Measurements from ENCODE around the gene PSPN. TPM values are rescaled to one million over a fixed set of nuclear protein-coding genes. Genes with fewer than 3 reads are reported as not detected.

The PSPN gene
- total and polyA plus RNA-seq, 2 experiments from 2014 or later, result 0.22 to 0.75 TPM

- no peaks in the 10 kb centered on the region for H3K27me3 ChIP-seq (replicated peaks; ENCODE audit: insufficient read depth)
- in situ Hi-C loops (cut with MboI), result no loop called here
- 89 to 91% methylated on average over 25 to 29 of the region's 29 CpGs for WGBS, 2 experiments (ENCODE audit: low coverage in 1 of 2, low lambda C conversion rate in 2 of 2, missing lambda C conversion rate in 2 of 2)
- no peak overlapping the region for H3K27ac ChIP-seq
- no peaks in the 10 kb centered on the region for H3K4me1 ChIP-seq (ENCODE audit: insufficient read depth)
- peaks cover 45% of the 10 kb centered on the region for H3K79me2 ChIP-seq (ENCODE audit: insufficient read depth)
- no peak overlapping the region for H3K9ac ChIP-seq
- no peak for DNase-seq
- H3K4me2 ChIP-seq (ENCODE audit: unreplicated experiment), result no peak overlapping the region
- no peak for TF ChIP-seq EZH2 (IDR thresholded peaks at IDR 0.05; ENCODE audit: insufficient read depth, poor library complexity, severe bottlenecking)
- TF ChIP-seq EZH2phosphoT487 (IDR thresholded peaks at IDR 0.05; ENCODE audit: insufficient read depth, low read depth), result no peak
- peaks cover 16% of the 10 kb centered on the region for H3K36me3 ChIP-seq (ENCODE audit: low read depth)
- H3K9me3 ChIP-seq (ENCODE audit: low read depth), result no peaks in the 10 kb centered on the region
- H2AFZ ChIP-seq, result no peak overlapping the region
- H3K9me2 ChIP-seq (ENCODE audit: insufficient read depth), result no peaks in the 10 kb centered on the region
- no peaks in the 10 kb centered on the region for H4K20me1 ChIP-seq (ENCODE audit: insufficient read depth)
- H3F3A ChIP-seq (ENCODE audit: insufficient read depth), result no peaks in the 10 kb centered on the region
- no peak overlapping the region for H3K4me3 ChIP-seq
Observed at GRCh38 chr19:6416658-6417405, 41.1 kb upstream of the PSPN start.

- H3K4me2 ChIP-seq (ENCODE audit: unreplicated experiment), result no peak overlapping the region
- 89 to 93% methylated on average over 12 to 32 of the region's 32 CpGs for WGBS, 2 experiments (ENCODE audit: low coverage in 1 of 2, low lambda C conversion rate in 2 of 2, missing lambda C conversion rate in 2 of 2)
- in situ Hi-C loops (cut with MboI), result no loop called here
- H3K27me3 ChIP-seq (replicated peaks; ENCODE audit: insufficient read depth), result no peaks in the 10 kb centered on the region
- H3K9me2 ChIP-seq (ENCODE audit: insufficient read depth), result no peaks in the 10 kb centered on the region
- H3K9me3 ChIP-seq (ENCODE audit: low read depth), result no peaks in the 10 kb centered on the region
- TF ChIP-seq EZH2 (IDR thresholded peaks at IDR 0.05; ENCODE audit: insufficient read depth, poor library complexity, severe bottlenecking) (no peak), EZH2phosphoT487 (IDR thresholded peaks at IDR 0.05; ENCODE audit: insufficient read depth, low read depth) (no peak)
- H3K79me2 ChIP-seq (ENCODE audit: insufficient read depth), result peaks cover 34% of the 10 kb centered on the region
- no peaks in the 10 kb centered on the region for H4K20me1 ChIP-seq (ENCODE audit: insufficient read depth)
- H3K4me1 ChIP-seq (ENCODE audit: insufficient read depth), result no peaks in the 10 kb centered on the region
- no peak overlapping the region for H3K4me3 ChIP-seq
- no peak overlapping the region for H3K27ac ChIP-seq
- H3F3A ChIP-seq (ENCODE audit: insufficient read depth), result no peaks in the 10 kb centered on the region
- no peak for DNase-seq
- H3K9ac ChIP-seq, result no peak overlapping the region
- H2AFZ ChIP-seq, result no peak overlapping the region
- peaks cover 16% of the 10 kb centered on the region for H3K36me3 ChIP-seq (ENCODE audit: low read depth)
Observed at GRCh38 chr19:6415591-6416190, 40.0 kb upstream of the PSPN start.

GRCh38 chr19:6414793-6415590 lies 39.3 kb upstream of the PSPN start:
- TF ChIP-seq EZH2phosphoT487 (IDR thresholded peaks at IDR 0.05; ENCODE audit: insufficient read depth, low read depth) (no peak), EZH2 (IDR thresholded peaks at IDR 0.05; ENCODE audit: insufficient read depth, poor library complexity, severe bottlenecking) (no peak)
- no peak overlapping the region for H3K4me3 ChIP-seq
- peaks cover 10% of the 10 kb centered on the region for H3K36me3 ChIP-seq (ENCODE audit: low read depth)
- H3K27me3 ChIP-seq (replicated peaks; ENCODE audit: insufficient read depth), result no peaks in the 10 kb centered on the region
- peaks cover 27% of the 10 kb centered on the region for H3K79me2 ChIP-seq (ENCODE audit: insufficient read depth)
- H3K9ac ChIP-seq, result no peak overlapping the region
- no peak for DNase-seq
- peaks cover 5% of the 10 kb centered on the region; the same call in 1 of the 2 replicates for H3F3A ChIP-seq (ENCODE audit: insufficient read depth)
- H4K20me1 ChIP-seq (ENCODE audit: insufficient read depth), result no peaks in the 10 kb centered on the region
- no peak overlapping the region for H2AFZ ChIP-seq
- H3K27ac ChIP-seq, result no peak overlapping the region
- WGBS, 2 experiments (ENCODE audit: low coverage in 1 of 2, low lambda C conversion rate in 2 of 2, missing lambda C conversion rate in 2 of 2), result 94 to 95% methylated on average over 39 to 46 of the region's 47 CpGs
- no peaks in the 10 kb centered on the region for H3K9me2 ChIP-seq (ENCODE audit: insufficient read depth)
- no peaks in the 10 kb centered on the region for H3K9me3 ChIP-seq (ENCODE audit: low read depth)
- no peak overlapping the region for H3K4me2 ChIP-seq (ENCODE audit: unreplicated experiment)
- no peaks in the 10 kb centered on the region for H3K4me1 ChIP-seq (ENCODE audit: insufficient read depth)
- in situ Hi-C loops (cut with MboI), result no loop called here

Measured in GM23248 (cell line).